Heart right ventricle (tissue), 16 donors: ENCODE data around the gene HNRNPH3. TPM values are rescaled to one million over a fixed set of nuclear protein-coding genes. Genes with fewer than 3 reads are reported as not detected.
A peak's percentile ranks its signal among the peaks of the same experiment; 100 is the strongest.

Experiments used
- ATAC-seq, 8 donors: fragments of 200-7000 bp; cut with Tn5 transposase; one replicate each; pipeline ENCODE4 v1.9.1; 2020; ENCODE audit warnings: mild to moderate bottlenecking in 8 of 8, moderate library complexity in 8 of 8, moderate number of reproducible peaks in 1 of 8
- DNase-seq, 2 donors: peaks; one replicate each; pipeline ENCODE4 v3.0.0-alpha.2; 2020
- H3K27ac ChIP-seq, 10 donors: fragments of 200-600 bp; sonication (generic) in 2 of 10; one replicate each; pipeline versions ENCODE4 v1.5.0 to v1.8.0; 2020 to 2022; ENCODE audit warnings: mild to moderate bottlenecking in 3 of 10
- H3K27me3 ChIP-seq, 7 donors: fragments of 200-600 bp; one replicate each; pipeline ENCODE4 v1.8.0; 2021 to 2022; ENCODE audit warnings: mild to moderate bottlenecking in 2 of 7
- H3K36me3 ChIP-seq, 9 donors: fragments of 200-600 bp; sonication (generic) in 1 of 9; one replicate each; pipeline versions ENCODE4 v1.5.0 to v1.8.0; 2020 to 2022; ENCODE audit warnings: mild to moderate bottlenecking in 2 of 9
- H3K4me1 ChIP-seq, 9 donors: fragments of 200-600 bp; sonication (generic) in 1 of 9; one replicate each; pipeline versions ENCODE4 v1.5.0 to v1.8.0; 2020 to 2022; ENCODE audit warnings: mild to moderate bottlenecking in 4 of 9
- H3K4me3 ChIP-seq, 10 donors: fragments of 200-600 bp; sonication (generic) in 2 of 10; one replicate each; pipeline versions ENCODE4 v1.5.0 to v1.8.0; 2020 to 2022; ENCODE audit warnings: mild to moderate bottlenecking in 7 of 10, moderate library complexity in 2 of 10
- H3K9me3 ChIP-seq, 11 donors: fragments of 200-600 bp in 10 of 11; sonication (generic) in 2 of 11; one replicate each; pipeline versions ENCODE4 v1.5.0 to v1.8.0; 2013 to 2022; ENCODE audit warnings: mild to moderate bottlenecking in 2 of 11, control low read depth in 1 of 11, moderate library complexity in 1 of 11
- WGBS, 2 donors: extraction: QIAGEN DNeasy Blood & Tissue Kit; methylation state at CpG; one replicate each; pipeline ENCODE4 v1.1.7; 2013; ENCODE audit warnings: inconsistent platforms in 1 of 2; 5-methylcytosine and 5-hydroxymethylcytosine counted together
- intact Hi-C, 10 donors: fragments of 100-400 bp; cut with DNase I; formaldehyde crosslinking; loops; one replicate each; pipeline versions ENCODE4 v1.11.1 to v1.14.2; 2022
- polyA plus RNA-seq, 2 donors: library from polyadenylated mRNA; stranded (reverse); fragments of 200-250 nt; gene quantifications; one replicate each; pipeline ENCODE4 v1.2.3, GENCODE V29; 2013
- total RNA-seq, 10 donors: library from RNA; stranded (reverse); fragmentation: NEBNext Ultra II Directional in 3 of 10; extraction: Animal tissue kit (Norgen Biotek cat#: 25700) in 3 of 10; gene quantifications; one replicate each; pipeline versions ENCODE4 v1.2.1 to v1.2.4, GENCODE V29; 2021 to 2023
- TF ChIP-seq, protein P1 (sequence below), 9 donors: fragments of 200-600 bp; sonication (generic) in 2 of 9; IDR thresholded peaks; one replicate each; pipeline versions ENCODE4 v1.5.0 to v1.8.0; 2021 to 2022; ENCODE audit warnings: antibody characterized with exemption in 9 of 9, mild to moderate bottlenecking in 5 of 9, moderate library complexity in 1 of 9
- donor health status: Arrhythmogenic right ventricular cardiomyopathy.
- donor health status: ischemic (EF 13 %, LVEDD 7.1; RV severe dilation, severe dysfunction).
- donor health status: healthy with polysubstance abuse.
- donor health status: DM: no; HTN: yes; CAD: no.
- donor health status: DM: no; HTN: no; CAD: no.
- donor health status: ischemic (EF 25% LVEDD 6.9; RV normal size, moderate dysfunction).
- donor health status: ischemic (EF 25% LVEDD 5.7; RV mildly dilated, moderate dysfunction).
- donor health status: healthy.
- donor health status: DM: yes; HTN: yes; CAD: no.
- donor health status: Ischemic cardiomyopathy.
- donor health status: ischemic (EF 35%, LVEDD 5.7; RV mildly dilated, moderate dysfunction).
- donor health status: nonischemic (EF 11% LVEDD 7.7; RV severe dilation, severe dysfunction).
- donor health status: DM: yes; HTN: yes; CAD: no.
- donor health status: PGD.
- donor health status: ischemic (EF 29% LVEDD 5.4; RV normal size, mild dysfunction).
- donor health status: nonischemic (EF 23%, LVEDD 6.1; RV moderate dilation, normal function).

HNRNPH3 gene
- total and polyA plus RNA-seq, 12 donors = 81.8 to 146 (median 105) TPM

- Histone ChIP-seq H3K4me3 (peak within 1 kb of the TSS; percentile 79 to 96 (median 88)), H3K4me1 (peaks cover 0 to 78% (median 50%) of the 10 kb centered on the region in 9 donors), H3K9me3 (no peaks in the 10 kb centered on the region), H3K27me3 (no peaks in the 10 kb centered on the region), H3K36me3 (peaks cover 0 to 3% (median 0%) of the 10 kb centered on the region in 9 donors), H3K27ac (peak within 1 kb of the TSS; percentile 97 to 100 (median 99))
- ATAC-seq (peak; percentile 28 to 65 (median 52)), DNase-seq (peak; percentile 69 to 79)
- TF ChIP-seq, protein P1, sequence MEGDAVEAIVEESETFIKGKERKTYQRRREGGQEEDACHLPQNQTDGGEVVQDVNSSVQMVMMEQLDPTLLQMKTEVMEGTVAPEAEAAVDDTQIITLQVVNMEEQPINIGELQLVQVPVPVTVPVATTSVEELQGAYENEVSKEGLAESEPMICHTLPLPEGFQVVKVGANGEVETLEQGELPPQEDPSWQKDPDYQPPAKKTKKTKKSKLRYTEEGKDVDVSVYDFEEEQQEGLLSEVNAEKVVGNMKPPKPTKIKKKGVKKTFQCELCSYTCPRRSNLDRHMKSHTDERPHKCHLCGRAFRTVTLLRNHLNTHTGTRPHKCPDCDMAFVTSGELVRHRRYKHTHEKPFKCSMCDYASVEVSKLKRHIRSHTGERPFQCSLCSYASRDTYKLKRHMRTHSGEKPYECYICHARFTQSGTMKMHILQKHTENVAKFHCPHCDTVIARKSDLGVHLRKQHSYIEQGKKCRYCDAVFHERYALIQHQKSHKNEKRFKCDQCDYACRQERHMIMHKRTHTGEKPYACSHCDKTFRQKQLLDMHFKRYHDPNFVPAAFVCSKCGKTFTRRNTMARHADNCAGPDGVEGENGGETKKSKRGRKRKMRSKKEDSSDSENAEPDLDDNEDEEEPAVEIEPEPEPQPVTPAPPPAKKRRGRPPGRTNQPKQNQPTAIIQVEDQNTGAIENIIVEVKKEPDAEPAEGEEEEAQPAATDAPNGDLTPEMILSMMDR (IDR thresholded peaks at IDR 0.05) = peak in 6 of 9 donors; percentile 20 to 67 (median 50)
- WGBS, 2 donors = 0% methylated on average over 47 to 51 of the region's 51 CpGs
- intact Hi-C loops = loop anchor here in 4 of 10 donors (5.0 to 10.0 kb wide), 4 partner anchors 258 to 448 kb away; partner anchors contain the start of genes HERC4 (in 2 of the 4), SIRT1 (in 2 of the 4) and CCAR1 (in 1 of the 4)
Measured at GRCh38 chr10:68332259-68333057, 594 bp downstream of the HNRNPH3 start, which contains the start of gene PBLD. TSS of gene PBLD (minus strand) at chr10:68332928. CDS start at chr10:68306844, 26,084 bp downstream.

- H3K4me3 ChIP-seq = peak overlapping the region; percentile 79 to 96 (median 88)
- intact Hi-C loops = loop anchor here in 4 of 10 donors (5.0 to 10.0 kb wide), 4 partner anchors 258 to 448 kb away; partner anchors contain the start of genes HERC4 (in 2 of the 4), SIRT1 (in 2 of the 4) and CCAR1 (in 1 of the 4)
- peaks cover 0 to 9% (median 0%) of the 10 kb centered on the region in 9 donors for H3K36me3 ChIP-seq
- TF ChIP-seq, protein P1 (IDR thresholded peaks at IDR 0.05) = no peak
- peak overlapping the region; percentile 97 to 100 (median 99) for H3K27ac ChIP-seq
- WGBS, 2 donors = 0 to 1% methylated on average over 10 of the region's 10 CpGs
- H3K4me1 ChIP-seq = peaks cover 0 to 78% (median 56%) of the 10 kb centered on the region in 9 donors
- ATAC-seq (no peak), DNase-seq (no peak)
- no peaks in the 10 kb centered on the region for H3K27me3 ChIP-seq
- H3K9me3 ChIP-seq = no peaks in the 10 kb centered on the region
Measured at GRCh38 chr10:68333058-68333395, 1.2 kb downstream of the HNRNPH3 start.

DNA sequence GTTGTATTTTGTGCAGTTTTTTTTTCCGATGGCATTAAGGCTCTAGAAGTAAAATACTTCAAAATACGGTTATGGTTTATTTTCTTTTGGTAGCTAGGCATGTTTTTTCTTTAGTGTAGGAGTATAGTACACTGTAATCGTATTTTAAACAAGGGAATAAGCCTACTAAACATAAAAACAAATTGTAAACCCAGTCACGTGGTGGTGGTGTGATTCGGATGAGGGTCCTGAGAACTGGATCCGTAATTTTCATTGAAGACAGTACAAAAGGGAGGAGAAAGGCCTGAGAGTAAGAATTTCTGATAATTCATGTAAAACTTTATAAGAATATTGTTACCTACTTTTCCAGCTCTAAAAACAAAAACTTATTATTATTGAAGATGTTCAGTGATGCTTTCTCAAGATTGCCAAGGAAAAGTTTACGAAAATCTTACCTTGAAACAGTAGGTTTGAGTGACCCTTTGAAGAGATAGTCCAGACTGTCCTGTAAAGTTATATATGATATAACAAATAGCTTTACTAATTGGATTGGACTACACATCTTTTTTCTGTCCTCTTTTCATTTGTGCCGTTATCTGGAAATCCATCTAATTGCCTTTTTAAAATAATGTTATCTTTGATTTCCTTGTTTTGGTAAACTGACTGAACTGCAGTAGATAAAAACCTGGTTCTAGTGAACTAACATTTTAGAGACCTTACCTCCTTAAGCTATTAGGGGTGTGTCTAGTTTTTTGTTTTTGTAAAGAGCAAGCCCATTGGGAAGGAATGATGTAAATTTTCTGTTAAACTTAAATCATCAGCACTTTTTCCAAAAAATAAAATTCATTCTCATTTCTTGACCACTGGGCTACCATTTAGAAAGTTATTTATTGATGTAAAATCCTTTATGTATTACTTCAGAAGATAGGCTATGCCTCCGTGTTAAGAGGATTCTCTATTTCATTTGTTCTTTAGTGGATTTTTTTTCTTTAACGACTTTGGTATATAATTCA is 1.9 kb downstream of the HNRNPH3 start:
- H3K36me3 ChIP-seq = peaks cover 0 to 16% (median 5%) of the 10 kb centered on the region in 9 donors
- H3K27me3 ChIP-seq = no peaks in the 10 kb centered on the region
- H3K27ac ChIP-seq = peak overlapping the region; percentile 97 to 100 (median 99)
- TF ChIP-seq, protein P1 (IDR thresholded peaks at IDR 0.05) = no peak
- DNase-seq = no peak
- peaks cover 0 to 75% (median 62%) of the 10 kb centered on the region in 9 donors for H3K4me1 ChIP-seq
- no peak for ATAC-seq
- H3K9me3 ChIP-seq = no peaks in the 10 kb centered on the region
- intact Hi-C loops = loop anchor here in 4 of 10 donors (5.0 to 10.0 kb wide), 4 partner anchors 259 to 449 kb away; partner anchors contain the start of genes HERC4 (in 2 of the 4), SIRT1 (in 2 of the 4) and CCAR1 (in 1 of the 4)
- peak overlapping the region; percentile 79 to 96 (median 88) for H3K4me3 ChIP-seq
- WGBS, 2 donors = 2 to 3% methylated on average over 10 of the region's 10 CpGs
